ENCODE data around the gene ZBTB18.

- TF ChIP-seq CTCF (conservative IDR thresholded peaks at IDR 0.05; ENCODE audit: low read length), result no peak
- TF ChIP-seq EZH2phosphoT487 (IDR thresholded peaks at IDR 0.05; ENCODE audit: borderline replicate concordance, low read depth, low read length), result no peak
These were observed 24.2 kb downstream of the ZBTB18 start for GRCh38 chr1:244075247-244075722.
